SK-N-SH (cell line): ENCODE measurements around the gene LMOD3. TPM values are rescaled to one million over a fixed set of nuclear protein-coding genes. Genes with fewer than 3 reads are reported as not detected.

Source experiments
- CTCF ChIA-PET: fragments of 300-600, 350-600 bp; formaldehyde crosslinking; extraction: SDS; loops from one replicate; lab custom pipeline; 2021; lab: Yijun Ruan, JAX
- POLR2A ChIA-PET: fragments of 350-600 bp; sonication (Branson Sonifier 250); formaldehyde crosslinking; extraction: SDS; loops from one replicate; lab custom pipeline; 2020; ENCODE audit warnings: antibody characterized with exemption, inconsistent platforms; lab: Yijun Ruan, JAX
- DNase-seq: peaks from one replicate; pipeline ENCODE4 v3.0.0; 2012
- H2AFZ ChIP-seq: fragments of 200-600 bp; sonication (generic); 2 replicates; pipeline ENCODE4 v1.8.1; 2016; ENCODE audit warnings: antibody characterized with exemption, mild to moderate bottlenecking, low read depth
- H3F3A ChIP-seq: fragments of 200-600 bp; sonication (generic); replicated peaks from 2 replicates; pipeline ENCODE3; 2016; ENCODE audit warnings: antibody characterized with exemption, mild to moderate bottlenecking; ENCODE audit not compliant: insufficient read depth
- H3K27ac ChIP-seq, 2 experiments: fragments of 200-500 bp in 1 of 2; fragments of 200-600 bp in 1 of 2; sonication (Bioruptor generic) in 1 of 2; sonication (generic), shearing (Covaris generic) in 1 of 2; 2 replicates each; pipeline versions ENCODE4 v1.5.1 to v1.6.1; 2014 to 2016; ENCODE audit warnings: low read depth in 2 of 2, inconsistent platforms in 1 of 2, low read length in 1 of 2, mild to moderate bottlenecking in 1 of 2, mixed read lengths in 1 of 2
- H3K27me3 ChIP-seq: fragments of 200-600 bp; sonication (generic), shearing (Covaris generic); 2 replicates; pipeline ENCODE4 v1.6.1; 2016; ENCODE audit warnings: mixed run types; ENCODE audit not compliant: insufficient read depth
- H3K36me3 ChIP-seq, 2 experiments: fragments of 200-500 bp in 1 of 2; fragments of 200-600 bp in 1 of 2; sonication (Bioruptor generic) in 1 of 2; sonication (generic) in 1 of 2; replicated peaks in 1 of 2; 2 replicates each; pipeline versions ENCODE3 to v1.5.1; 2014 to 2016; ENCODE audit warnings: low read length in 1 of 2, mild to moderate bottlenecking in 1 of 2; ENCODE audit not compliant: insufficient read depth in 2 of 2, control insufficient read depth in 1 of 2
- H3K4me1 ChIP-seq, 2 experiments: fragments of 200-500 bp in 1 of 2; fragments of 200-600 bp in 1 of 2; sonication (Bioruptor generic) in 1 of 2; sonication (generic), shearing (Covaris generic) in 1 of 2; 2 replicates each; pipeline versions ENCODE4 v1.5.1 to v1.6.1; 2014 to 2016; ENCODE audit warnings: low read depth in 1 of 2, low read length in 1 of 2, mixed run types in 1 of 2; ENCODE audit not compliant: insufficient read depth in 2 of 2, control insufficient read depth in 1 of 2
- H3K4me2 ChIP-seq: fragments of 200-600 bp; sonication (generic), shearing (Covaris generic); 2 replicates; pipeline ENCODE4 v1.6.1; 2017; ENCODE audit warnings: mixed run types
- H3K4me3 ChIP-seq, 2 experiments: fragments of 200-500 bp in 1 of 2; fragments of 200-600 bp in 1 of 2; sonication (Bioruptor generic) in 1 of 2; sonication (generic), shearing (Covaris generic) in 1 of 2; 2 replicates each; pipeline versions ENCODE4 v1.5.1 to v1.8.1; 2014 to 2016; ENCODE audit warnings: low read depth in 2 of 2, inconsistent platforms in 1 of 2, low read length in 1 of 2, mild to moderate bottlenecking in 1 of 2, mixed read lengths in 1 of 2, moderate library complexity in 1 of 2
- H3K79me2 ChIP-seq: fragments of 200-600 bp; sonication (generic); 2 replicates; pipeline ENCODE4 v1.8.1; 2017; ENCODE audit warnings: mild to moderate bottlenecking; ENCODE audit not compliant: insufficient read depth
- H3K9ac ChIP-seq: fragments of 200-600 bp; sonication (generic); 2 replicates; pipeline ENCODE4 v1.6.1; 2017; ENCODE audit warnings: mixed run types
- H3K9me2 ChIP-seq: fragments of 200-600 bp; sonication (generic); 2 replicates; pipeline ENCODE4 v1.6.1; 2017; ENCODE audit warnings: mixed run types
- H3K9me3 ChIP-seq: fragments of 200-600 bp; sonication (generic); 2 replicates; pipeline ENCODE4 v1.6.1; 2017; ENCODE audit warnings: mixed run types, mild to moderate bottlenecking, moderate library complexity
- H4K20me1 ChIP-seq: fragments of 200-600 bp; sonication (generic); 2 replicates; pipeline ENCODE4 v1.6.1; 2017; ENCODE audit warnings: mild to moderate bottlenecking, mixed run types; ENCODE audit not compliant: insufficient read depth
- ELF1 ChIP-seq: IDR thresholded peaks from 2 replicates; pipeline ENCODE4 v1.4.0; 2012
- EP300 ChIP-seq, 2 experiments: IDR thresholded peaks; 2 replicates each; pipeline versions ENCODE4 v1.4.0 to v1.6.1; 2012; ENCODE audit warnings: borderline replicate concordance in 1 of 2, low read depth in 1 of 2, low read length in 1 of 2
- FOSL2 ChIP-seq: IDR thresholded peaks from 2 replicates; pipeline ENCODE4 v1.4.0; 2012; ENCODE audit warnings: low read depth, mild to moderate bottlenecking, moderate library complexity, borderline replicate concordance
- FOXM1 ChIP-seq: IDR thresholded peaks from 2 replicates; pipeline ENCODE4 v1.4.0; 2012; ENCODE audit warnings: low read depth, mild to moderate bottlenecking
- GABPA ChIP-seq: IDR thresholded peaks from 2 replicates; pipeline ENCODE4 v1.4.0; 2012; ENCODE audit warnings: low read depth, mild to moderate bottlenecking
- GATA2 ChIP-seq: sonication (generic); formaldehyde crosslinking; IDR thresholded peaks from 2 replicates; pipeline ENCODE4 v1.5.0; 2020; ENCODE audit warnings: mild to moderate bottlenecking, missing genetic modification reagents
- JUND ChIP-seq: IDR thresholded peaks from 2 replicates; pipeline ENCODE4 v1.4.0; 2012
- MEF2A ChIP-seq: IDR thresholded peaks from 2 replicates; pipeline ENCODE4 v1.4.0; 2012; ENCODE audit warnings: low read depth, borderline replicate concordance
- MXI1 ChIP-seq: IDR thresholded peaks from 2 replicates; pipeline ENCODE4 v1.6.1; 2012; ENCODE audit warnings: mild to moderate bottlenecking, low read depth, low read length, improper control_type of control experiment
- NFIC ChIP-seq: IDR thresholded peaks from 2 replicates; pipeline ENCODE4 v1.4.0; 2012; ENCODE audit warnings: borderline replicate concordance
- NRF1 ChIP-seq: IDR thresholded peaks from 2 replicates; pipeline ENCODE4 v1.6.1; 2012; ENCODE audit warnings: low read depth, mild to moderate bottlenecking, low read length
- RAD21 ChIP-seq: IDR thresholded peaks from 2 replicates; pipeline ENCODE4 v1.6.1; 2012; ENCODE audit warnings: mild to moderate bottlenecking, low read length
- RCOR1 ChIP-seq: fragments of 150-350 bp; IDR thresholded peaks from 2 replicates; pipeline ENCODE4 v1.6.1; 2017; ENCODE audit warnings: antibody characterized with exemption, low read length
- SIN3A ChIP-seq: IDR thresholded peaks from 2 replicates; pipeline ENCODE4 v1.6.1; 2012; ENCODE audit warnings: low read depth, mild to moderate bottlenecking, low read length, moderate library complexity, borderline replicate concordance
- SMC3 ChIP-seq: IDR thresholded peaks from 2 replicates; pipeline ENCODE4 v1.6.1; 2012; ENCODE audit warnings: low read depth, low read length, improper control_type of control experiment
- TAF1 ChIP-seq: IDR thresholded peaks from 2 replicates; pipeline ENCODE4 v1.6.1; 2012; ENCODE audit warnings: low read depth, mild to moderate bottlenecking, low read length, moderate library complexity, borderline replicate concordance
- TCF12 ChIP-seq: IDR thresholded peaks from 2 replicates; pipeline ENCODE4 v1.4.0; 2012
- TEAD4 ChIP-seq: IDR thresholded peaks from 2 replicates; pipeline ENCODE4 v1.4.0; 2012; ENCODE audit warnings: mild to moderate bottlenecking, borderline replicate concordance; ENCODE audit not compliant: insufficient read depth
- YY1 ChIP-seq: IDR thresholded peaks from 2 replicates; pipeline ENCODE4 v1.4.0; 2012; ENCODE audit warnings: low read depth, mild to moderate bottlenecking
- WGBS: methylation state at CpG from one replicate; pipeline ENCODE4 v1.1.6; 2017; ENCODE audit warnings: low lambda C conversion rate; 5-methylcytosine and 5-hydroxymethylcytosine counted together
- polyA plus RNA-seq, 3 experiments: library from polyadenylated mRNA; depleted of rRNA; stranded (reverse); fragments of >200 nt; gene quantifications; 2 replicates each; pipeline ENCODE4 v1.2.3, GENCODE V29; 2012
- TF ChIP-seq, protein P1 (sequence below): IDR thresholded peaks from 2 replicates; pipeline ENCODE4; 2012
- TF ChIP-seq, protein P2 (sequence below): IDR thresholded peaks from 2 replicates; pipeline ENCODE4 v1.4.0; 2012; ENCODE audit warnings: low read depth
- TF ChIP-seq, protein P3 (sequence below): fragments of 200-600 bp; sonication (generic); IDR thresholded peaks from 2 replicates; pipeline ENCODE4 v1.6.1; 2017; ENCODE audit warnings: antibody characterized with exemption, mild to moderate bottlenecking, moderate library complexity
- TF ChIP-seq, protein P4 (sequence below): fragments of 150-350 bp; IDR thresholded peaks from 2 replicates; pipeline ENCODE4 v1.6.1; 2017; ENCODE audit warnings: antibody characterized with exemption, low read length, low read depth, borderline replicate concordance
- TF ChIP-seq, protein P5 (sequence below): fragments of 150-350 bp; IDR thresholded peaks from 2 replicates; pipeline ENCODE4 v1.6.1; 2016; ENCODE audit warnings: mild to moderate bottlenecking, low read depth, low read length
- TF ChIP-seq, protein P6 (sequence below): IDR thresholded peaks from 2 replicates; pipeline ENCODE4 v1.4.0; 2012; ENCODE audit warnings: low read depth, borderline replicate concordance

LMOD3 gene
- polyA plus RNA-seq, 1 of the 3 experiments (the other 2 are of a cell fraction): not detected

DNA sequence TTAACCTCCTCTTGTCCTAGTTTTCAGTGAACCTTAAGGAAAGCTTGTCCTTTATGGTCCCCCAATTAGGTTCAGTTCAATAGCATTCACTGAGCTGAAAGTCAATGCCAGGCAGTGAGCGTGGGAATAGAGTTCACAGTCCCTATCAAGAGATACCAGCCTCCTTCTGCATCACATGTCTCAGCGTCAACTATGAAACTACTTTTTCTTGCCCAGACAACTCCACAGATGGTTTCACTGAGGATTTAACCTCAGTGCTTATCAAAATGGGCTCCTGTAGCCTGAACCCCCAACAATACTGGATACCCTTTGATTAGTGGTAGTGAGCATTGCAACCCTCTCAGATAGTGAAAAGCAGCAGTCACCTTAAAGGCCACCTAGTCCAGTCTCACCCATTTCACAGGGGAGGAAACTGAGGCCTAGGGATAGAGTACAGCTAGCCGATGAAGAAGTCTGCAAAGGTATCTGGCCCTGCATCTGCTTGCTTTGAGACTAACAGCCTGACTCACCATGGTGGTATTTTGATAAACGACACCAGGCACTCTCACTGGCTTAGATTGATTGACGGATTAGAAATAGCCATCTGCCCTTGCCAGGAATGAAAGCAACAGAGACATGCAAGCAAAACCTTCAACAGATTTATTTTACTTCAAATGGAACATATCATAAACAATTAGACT, 40.7 kb downstream of the LMOD3 start:
- CTCF ChIA-PET: interaction anchor here (1.7 kb wide), 1 partner anchor 39 kb away, joined by 3 read pairs; no protein-coding TSS in a partner anchor
- H3K9me2 ChIP-seq: no peaks in the 10 kb centered on the region
- H3K27ac ChIP-seq: peak overlapping the region; percentile 81 to 94
- no peaks in the 10 kb centered on the region for H4K20me1 ChIP-seq
- WGBS: 48% methylated on average over 5 of the region's 5 CpGs
- POLR2A ChIA-PET: no interaction called here
- H2AFZ ChIP-seq: peak overlapping the region; percentile 55; the same call in 1 of the 2 replicates
- DNase-seq: peak; percentile 38
- H3K79me2 ChIP-seq: peaks cover 52% of the 10 kb centered on the region
- H3K4me2 ChIP-seq: peak overlapping the region; percentile 72
- peaks cover 40% of the 10 kb centered on the region for H3F3A ChIP-seq
- TF ChIP-seq NRF1 (no peak), SIN3A (no peak), FOSL2 (peak; percentile 57; the same call in 1 of the 2 replicates), MXI1 (no peak), TAF1 (0 out of 2 replicates have a peak, but pooled peaks have one; percentile 11), SMC3 (no peak), TCF12 (peak; percentile 80), FOXM1 (no peak; the same call in 1 of the 2 replicates), GABPA (no peak), ELF1 (no peak), RCOR1 (peak; percentile 87; the same call in 1 of the 2 replicates), NFIC (peak; percentile 57; the same call in 1 of the 2 replicates), TEAD4 (peak; percentile 56), RAD21 (no peak), EP300 (IDR thresholded peaks at IDR 0.05; ENCODE audit: borderline replicate concordance in 1 of 2, low read depth in 1 of 2, low read length in 1 of 2) (peak; percentile 52 to 80; a peak in 3 of 4 replicates), JUND (peak; percentile 80), GATA2 (CRISPR knock-in tag) (peak; percentile 80), MEF2A (no peak), YY1 (no peak)
- TF ChIP-seq, protein P1, sequence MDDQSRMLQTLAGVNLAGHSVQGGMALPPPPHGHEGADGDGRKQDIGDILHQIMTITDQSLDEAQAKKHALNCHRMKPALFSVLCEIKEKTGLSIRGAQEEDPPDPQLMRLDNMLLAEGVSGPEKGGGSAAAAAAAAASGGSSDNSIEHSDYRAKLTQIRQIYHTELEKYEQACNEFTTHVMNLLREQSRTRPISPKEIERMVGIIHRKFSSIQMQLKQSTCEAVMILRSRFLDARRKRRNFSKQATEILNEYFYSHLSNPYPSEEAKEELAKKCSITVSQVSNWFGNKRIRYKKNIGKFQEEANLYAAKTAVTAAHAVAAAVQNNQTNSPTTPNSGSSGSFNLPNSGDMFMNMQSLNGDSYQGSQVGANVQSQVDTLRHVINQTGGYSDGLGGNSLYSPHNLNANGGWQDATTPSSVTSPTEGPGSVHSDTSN: peak; percentile 96
- TF ChIP-seq, protein P2, sequence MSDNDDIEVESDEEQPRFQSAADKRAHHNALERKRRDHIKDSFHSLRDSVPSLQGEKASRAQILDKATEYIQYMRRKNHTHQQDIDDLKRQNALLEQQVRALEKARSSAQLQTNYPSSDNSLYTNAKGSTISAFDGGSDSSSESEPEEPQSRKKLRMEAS: no peak
- TF ChIP-seq, protein P3, sequence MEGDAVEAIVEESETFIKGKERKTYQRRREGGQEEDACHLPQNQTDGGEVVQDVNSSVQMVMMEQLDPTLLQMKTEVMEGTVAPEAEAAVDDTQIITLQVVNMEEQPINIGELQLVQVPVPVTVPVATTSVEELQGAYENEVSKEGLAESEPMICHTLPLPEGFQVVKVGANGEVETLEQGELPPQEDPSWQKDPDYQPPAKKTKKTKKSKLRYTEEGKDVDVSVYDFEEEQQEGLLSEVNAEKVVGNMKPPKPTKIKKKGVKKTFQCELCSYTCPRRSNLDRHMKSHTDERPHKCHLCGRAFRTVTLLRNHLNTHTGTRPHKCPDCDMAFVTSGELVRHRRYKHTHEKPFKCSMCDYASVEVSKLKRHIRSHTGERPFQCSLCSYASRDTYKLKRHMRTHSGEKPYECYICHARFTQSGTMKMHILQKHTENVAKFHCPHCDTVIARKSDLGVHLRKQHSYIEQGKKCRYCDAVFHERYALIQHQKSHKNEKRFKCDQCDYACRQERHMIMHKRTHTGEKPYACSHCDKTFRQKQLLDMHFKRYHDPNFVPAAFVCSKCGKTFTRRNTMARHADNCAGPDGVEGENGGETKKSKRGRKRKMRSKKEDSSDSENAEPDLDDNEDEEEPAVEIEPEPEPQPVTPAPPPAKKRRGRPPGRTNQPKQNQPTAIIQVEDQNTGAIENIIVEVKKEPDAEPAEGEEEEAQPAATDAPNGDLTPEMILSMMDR: no peak
- TF ChIP-seq, protein P4, sequence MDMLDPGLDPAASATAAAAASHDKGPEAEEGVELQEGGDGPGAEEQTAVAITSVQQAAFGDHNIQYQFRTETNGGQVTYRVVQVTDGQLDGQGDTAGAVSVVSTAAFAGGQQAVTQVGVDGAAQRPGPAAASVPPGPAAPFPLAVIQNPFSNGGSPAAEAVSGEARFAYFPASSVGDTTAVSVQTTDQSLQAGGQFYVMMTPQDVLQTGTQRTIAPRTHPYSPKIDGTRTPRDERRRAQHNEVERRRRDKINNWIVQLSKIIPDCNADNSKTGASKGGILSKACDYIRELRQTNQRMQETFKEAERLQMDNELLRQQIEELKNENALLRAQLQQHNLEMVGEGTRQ: no peak
- TF ChIP-seq, protein P5, sequence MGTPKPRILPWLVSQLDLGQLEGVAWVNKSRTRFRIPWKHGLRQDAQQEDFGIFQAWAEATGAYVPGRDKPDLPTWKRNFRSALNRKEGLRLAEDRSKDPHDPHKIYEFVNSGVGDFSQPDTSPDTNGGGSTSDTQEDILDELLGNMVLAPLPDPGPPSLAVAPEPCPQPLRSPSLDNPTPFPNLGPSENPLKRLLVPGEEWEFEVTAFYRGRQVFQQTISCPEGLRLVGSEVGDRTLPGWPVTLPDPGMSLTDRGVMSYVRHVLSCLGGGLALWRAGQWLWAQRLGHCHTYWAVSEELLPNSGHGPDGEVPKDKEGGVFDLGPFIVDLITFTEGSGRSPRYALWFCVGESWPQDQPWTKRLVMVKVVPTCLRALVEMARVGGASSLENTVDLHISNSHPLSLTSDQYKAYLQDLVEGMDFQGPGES: no peak
- TF ChIP-seq, protein P6, sequence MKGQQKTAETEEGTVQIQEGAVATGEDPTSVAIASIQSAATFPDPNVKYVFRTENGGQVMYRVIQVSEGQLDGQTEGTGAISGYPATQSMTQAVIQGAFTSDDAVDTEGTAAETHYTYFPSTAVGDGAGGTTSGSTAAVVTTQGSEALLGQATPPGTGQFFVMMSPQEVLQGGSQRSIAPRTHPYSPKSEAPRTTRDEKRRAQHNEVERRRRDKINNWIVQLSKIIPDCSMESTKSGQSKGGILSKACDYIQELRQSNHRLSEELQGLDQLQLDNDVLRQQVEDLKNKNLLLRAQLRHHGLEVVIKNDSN: no peak
- no peak overlapping the region; the same call in 1 of the 2 replicates for H3K9ac ChIP-seq
- no peak overlapping the region; a peak in 1 of 4 replicates for H3K4me3 ChIP-seq
- H3K9me3 ChIP-seq: no peaks in the 10 kb centered on the region
- H3K4me1 ChIP-seq: peaks cover 31 to 42% of the 10 kb centered on the region in 2 experiments
- no peaks in the 10 kb centered on the region for H3K27me3 ChIP-seq
- H3K36me3 ChIP-seq: peaks cover 0 to 2% of the 10 kb centered on the region in 2 experiments
